Upper lobe of left lung (tissue), 6 donors: ENCODE measurements around the gene SLC12A7. TPM values are rescaled to one million over a fixed set of nuclear protein-coding genes. Genes with fewer than 3 reads are reported as not detected.

Experiments
- ATAC-seq, 2 donors: fragments of 200-7000 bp; cut with Tn5 transposase; one replicate each; pipeline ENCODE4 v1.9.1; 2022; ENCODE audit warnings: mild to moderate bottlenecking in 2 of 2, moderate library complexity in 2 of 2; ENCODE audit not compliant: low FRiP score in 2 of 2
- DNase-seq, 2 donors: peaks; one replicate each; pipeline ENCODE4 v3.0.0-alpha.2; 2019 to 2020
- H3K27ac ChIP-seq, 4 donors: fragments of 200-600 bp; sonication (generic); one replicate each; pipeline ENCODE4 v1.5.1; 2016 to 2019
- H3K27me3 ChIP-seq, 4 donors: fragments of 200-600 bp; sonication (generic); one replicate each; pipeline ENCODE4 v1.5.1; 2017 to 2019
- H3K36me3 ChIP-seq, 4 donors: fragments of 200-600 bp; sonication (generic); one replicate each; pipeline ENCODE4 v1.5.1; 2016 to 2019
- H3K4me1 ChIP-seq, 4 donors: fragments of 200-600 bp; sonication (generic); one replicate each; pipeline ENCODE4 v1.5.1; 2018 to 2019
- H3K4me3 ChIP-seq, 4 donors: fragments of 200-600 bp; sonication (generic); one replicate each; pipeline ENCODE4 v1.5.1; 2017 to 2019; ENCODE audit warnings: mild to moderate bottlenecking in 2 of 4, moderate library complexity in 1 of 4
- H3K9me3 ChIP-seq, 4 donors: fragments of 200-600 bp; sonication (generic); one replicate each; pipeline ENCODE4 v1.5.1; 2018 to 2019
- CTCF ChIP-seq, 6 experiments: fragments of 450-650 bp in 4 of 6; fragments of 200-600 bp in 2 of 6; sonication (generic) in 2 of 6; IDR thresholded peaks; one replicate each; pipeline ENCODE4 v1.5.1; 2016 to 2019; ENCODE audit warnings: antibody characterized with exemption in 6 of 6
- EP300 ChIP-seq, 4 donors: sonication (generic); formaldehyde crosslinking; IDR thresholded peaks; one replicate each; pipeline ENCODE4 v1.5.1; 2017; ENCODE audit warnings: antibody characterized with exemption in 4 of 4, control low read depth in 2 of 4
- POLR2A ChIP-seq, 4 donors: fragments of 450-650 bp; IDR thresholded peaks; one replicate each; pipeline ENCODE4 v1.5.1; 2016 to 2017; ENCODE audit warnings: antibody characterized with exemption in 4 of 4, mild to moderate bottlenecking in 2 of 4
- POLR2AphosphoS5 ChIP-seq, 2 donors: sonication (generic); formaldehyde crosslinking; IDR thresholded peaks; one replicate each; pipeline ENCODE4 v1.5.1; 2017; ENCODE audit warnings: antibody characterized with exemption in 2 of 2
- WGBS, 2 donors: methylation state at CpG; one replicate each; pipeline ENCODE4 v1.1.5; 2017 to 2018; 5-methylcytosine and 5-hydroxymethylcytosine counted together
- total RNA-seq, 6 donors: library from RNA; depleted of rRNA in 4 of 6; stranded (reverse); fragments of >200 nt in 4 of 6; gene quantifications; one replicate each; pipeline versions ENCODE4 v1.1.0 to v1.2.1, GENCODE V29; 2016 to 2021
- donor health status: DM: no; HTN: no; CAD: no; lungs with moderate emphysema.
- donor health status: DM: no; HTN: yes; CAD: no; lungs with severe emphysema.

SLC12A7 gene
- total RNA-seq, 6 donors from 2014 or later = 31.3 to 138 (median 48.5) TPM

- Histone ChIP-seq H3K4me1 (peaks cover 0 to 13% (median 8%) of the 10 kb centered on the region in 4 donors), H3K4me3 (no peak overlapping the region), H3K27ac (no peak overlapping the region), H3K36me3 (peaks cover 7 to 83% (median 57%) of the 10 kb centered on the region in 4 donors), H3K9me3 (no peaks in the 10 kb centered on the region), H3K27me3 (no peaks in the 10 kb centered on the region)
- 69 to 83% methylated on average over 13 to 15 of the region's 15 CpGs for WGBS, 2 donors
- no peak for ATAC-seq
- DNase-seq = peak in 1 of 2 donors; percentile 66
- TF ChIP-seq EP300 (IDR thresholded peaks at IDR 0.05) (no peak), POLR2A (IDR thresholded peaks at IDR 0.05) (no peak), CTCF (IDR thresholded peaks at IDR 0.05) (no peak), POLR2AphosphoS5 (IDR thresholded peaks at IDR 0.05) (no peak)
These were observed 22.2 kb downstream of the SLC12A7 start for GRCh38 chr5:1089621-1090040.

- TF ChIP-seq CTCF (IDR thresholded peaks at IDR 0.05) = no peak
- no peak for TF ChIP-seq POLR2A (IDR thresholded peaks at IDR 0.05)
- TF ChIP-seq EP300 (IDR thresholded peaks at IDR 0.05) = no peak
- TF ChIP-seq POLR2AphosphoS5 (IDR thresholded peaks at IDR 0.05) = no peak
- Histone ChIP-seq H3K9me3 (no peaks in the 10 kb centered on the region), H3K36me3 (peaks cover 7 to 85% (median 61%) of the 10 kb centered on the region in 4 donors), H3K4me3 (no peak overlapping the region), H3K27ac (no peak overlapping the region), H3K27me3 (no peaks in the 10 kb centered on the region), H3K4me1 (peaks cover 0 to 13% (median 8%) of the 10 kb centered on the region in 4 donors)
- no peak for DNase-seq
- no peak for ATAC-seq
- 83 to 89% methylated on average over 11 of the region's 11 CpGs for WGBS, 2 donors
These were observed 22.7 kb downstream of the SLC12A7 start for GRCh38 chr5:1089146-1089545.

- Histone ChIP-seq H3K36me3 (peaks cover 7 to 85% (median 62%) of the 10 kb centered on the region in 4 donors), H3K27ac (no peak overlapping the region)
These were observed 23.1 kb downstream of the SLC12A7 start for GRCh38 chr5:1088726-1089125.

GRCh38 chr5:1088031-1088430, 23.8 kb downstream of the SLC12A7 start:
- TF ChIP-seq POLR2AphosphoS5 (IDR thresholded peaks at IDR 0.05) (no peak), POLR2A (IDR thresholded peaks at IDR 0.05) (no peak), EP300 (IDR thresholded peaks at IDR 0.05) (no peak), CTCF (IDR thresholded peaks at IDR 0.05) (no peak)
- WGBS, 2 donors = 91 to 99% methylated on average over 8 to 26 of the region's 26 CpGs
- ATAC-seq = no peak

More at GRCh38 chr5:1088726-1089125, 23.1 kb downstream of the SLC12A7 start:
- Histone ChIP-seq H3K9me3 (no peaks in the 10 kb centered on the region), H3K4me3 (no peak overlapping the region), H3K27me3 (no peaks in the 10 kb centered on the region), H3K4me1 (peaks cover 0 to 13% (median 8%) of the 10 kb centered on the region in 4 donors)
- ATAC-seq = no peak
- TF ChIP-seq POLR2AphosphoS5 (IDR thresholded peaks at IDR 0.05) = no peak
- TF ChIP-seq CTCF (IDR thresholded peaks at IDR 0.05) = no peak
- TF ChIP-seq EP300 (IDR thresholded peaks at IDR 0.05) = no peak
- TF ChIP-seq POLR2A (IDR thresholded peaks at IDR 0.05) = no peak
- peak in 1 of 2 donors; percentile 82 for DNase-seq
- 96 to 100% methylated on average over 9 to 30 of the region's 30 CpGs for WGBS, 2 donors

GRCh38 chr5:1087428-1087827, 24.4 kb downstream of the SLC12A7 start:
- H3K36me3 ChIP-seq = peaks cover 7 to 81% (median 62%) of the 10 kb centered on the region in 4 donors
- peaks cover 0 to 12% (median 7%) of the 10 kb centered on the region in 4 donors for H3K4me1 ChIP-seq
- no peak overlapping the region for H3K27ac ChIP-seq
- DNase-seq (peak in 1 of 2 donors; percentile 58), ATAC-seq (no peak)
- WGBS, 2 donors = 97 to 98% methylated on average over 25 of the region's 25 CpGs
- no peak overlapping the region for H3K4me3 ChIP-seq
- TF ChIP-seq POLR2AphosphoS5 (IDR thresholded peaks at IDR 0.05) (no peak), CTCF (IDR thresholded peaks at IDR 0.05) (no peak), POLR2A (IDR thresholded peaks at IDR 0.05) (no peak), EP300 (IDR thresholded peaks at IDR 0.05) (no peak)
- H3K27me3 ChIP-seq = no peaks in the 10 kb centered on the region
- H3K9me3 ChIP-seq = no peaks in the 10 kb centered on the region

More at GRCh38 chr5:1088031-1088430, 23.8 kb downstream of the SLC12A7 start:
- Histone ChIP-seq H3K4me1 (peaks cover 0 to 13% (median 8%) of the 10 kb centered on the region in 4 donors), H3K36me3 (peaks cover 7 to 87% (median 61%) of the 10 kb centered on the region in 4 donors), H3K27me3 (no peaks in the 10 kb centered on the region), H3K27ac (no peak overlapping the region), H3K4me3 (no peak overlapping the region), H3K9me3 (no peaks in the 10 kb centered on the region)
- DNase-seq = peak in 1 of 2 donors; percentile 82
